ENCODE results near the gene EOLA2.
"Not testable (repeated sequence)": the region's sequence is repeated elsewhere in the genome, so short reads cannot be mapped to it uniquely, and the experiment has no call there.

EOLA2 gene

DNA sequence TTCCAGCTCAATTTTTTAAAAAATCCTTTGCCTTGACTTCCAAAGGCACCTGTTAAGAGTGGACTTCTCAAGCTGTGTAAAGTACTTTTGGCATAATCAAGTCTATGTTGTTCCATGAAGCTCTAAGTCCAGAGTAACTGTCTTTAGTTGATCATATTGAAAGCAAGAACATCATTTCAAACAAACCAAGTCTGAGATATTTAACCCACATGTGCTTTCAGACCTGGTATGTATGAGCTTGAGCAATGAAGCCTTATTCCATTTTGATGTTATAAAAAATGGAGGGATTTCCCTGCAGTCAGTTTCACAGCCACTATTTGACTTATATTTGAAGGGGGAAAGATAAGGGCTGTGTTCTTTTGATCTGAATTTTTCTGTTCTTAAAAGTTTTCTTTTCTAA lies 23.7 kb upstream of the EOLA2 start:
- in situ Hi-C loops (cut with MboI; ENCODE audit: low sequenced_read_pairs, unreplicated experiment) = loop anchor here (25.0 kb wide), 2 partner anchors 525 to 725 kb away; partner anchors contain the start of gene MTMR1
- no peak for DNase-seq (ENCODE audit: low spot score)
- TF ChIP-seq, protein P1, sequence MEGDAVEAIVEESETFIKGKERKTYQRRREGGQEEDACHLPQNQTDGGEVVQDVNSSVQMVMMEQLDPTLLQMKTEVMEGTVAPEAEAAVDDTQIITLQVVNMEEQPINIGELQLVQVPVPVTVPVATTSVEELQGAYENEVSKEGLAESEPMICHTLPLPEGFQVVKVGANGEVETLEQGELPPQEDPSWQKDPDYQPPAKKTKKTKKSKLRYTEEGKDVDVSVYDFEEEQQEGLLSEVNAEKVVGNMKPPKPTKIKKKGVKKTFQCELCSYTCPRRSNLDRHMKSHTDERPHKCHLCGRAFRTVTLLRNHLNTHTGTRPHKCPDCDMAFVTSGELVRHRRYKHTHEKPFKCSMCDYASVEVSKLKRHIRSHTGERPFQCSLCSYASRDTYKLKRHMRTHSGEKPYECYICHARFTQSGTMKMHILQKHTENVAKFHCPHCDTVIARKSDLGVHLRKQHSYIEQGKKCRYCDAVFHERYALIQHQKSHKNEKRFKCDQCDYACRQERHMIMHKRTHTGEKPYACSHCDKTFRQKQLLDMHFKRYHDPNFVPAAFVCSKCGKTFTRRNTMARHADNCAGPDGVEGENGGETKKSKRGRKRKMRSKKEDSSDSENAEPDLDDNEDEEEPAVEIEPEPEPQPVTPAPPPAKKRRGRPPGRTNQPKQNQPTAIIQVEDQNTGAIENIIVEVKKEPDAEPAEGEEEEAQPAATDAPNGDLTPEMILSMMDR (IDR thresholded peaks at IDR 0.05; ENCODE audit: borderline replicate concordance, control extremely low read depth, extremely low read depth, insufficient read depth, missing control alignments) = no peak

DNA sequence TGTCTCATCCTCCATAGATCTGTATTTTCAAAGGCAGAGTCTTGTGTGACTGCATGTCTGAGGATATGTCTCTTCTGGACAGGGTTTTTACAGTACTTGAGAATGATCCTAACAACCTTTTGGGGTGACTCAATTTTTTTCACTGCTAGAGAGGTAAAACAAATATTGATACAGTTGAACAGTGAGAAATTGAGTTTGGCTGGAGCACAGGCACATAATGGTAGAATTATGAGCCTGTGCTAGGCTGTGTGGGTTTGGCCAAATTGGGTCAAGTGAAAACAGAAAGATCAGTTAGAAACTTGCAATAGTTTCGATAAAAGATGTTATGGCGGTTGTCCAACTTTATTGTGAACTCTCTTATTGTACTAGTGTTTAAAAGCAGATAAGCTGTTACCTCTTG lies 23.3 kb upstream of the EOLA2 start:
- no peak for DNase-seq (ENCODE audit: low spot score)
- in situ Hi-C loops (cut with MboI; ENCODE audit: low sequenced_read_pairs, unreplicated experiment) = loop anchor here (25.0 kb wide), 2 partner anchors 526 to 726 kb away; partner anchors contain the start of gene MTMR1
- TF ChIP-seq, protein P1 (IDR thresholded peaks at IDR 0.05; ENCODE audit: borderline replicate concordance, control extremely low read depth, extremely low read depth, insufficient read depth, missing control alignments) = no peak

DNA sequence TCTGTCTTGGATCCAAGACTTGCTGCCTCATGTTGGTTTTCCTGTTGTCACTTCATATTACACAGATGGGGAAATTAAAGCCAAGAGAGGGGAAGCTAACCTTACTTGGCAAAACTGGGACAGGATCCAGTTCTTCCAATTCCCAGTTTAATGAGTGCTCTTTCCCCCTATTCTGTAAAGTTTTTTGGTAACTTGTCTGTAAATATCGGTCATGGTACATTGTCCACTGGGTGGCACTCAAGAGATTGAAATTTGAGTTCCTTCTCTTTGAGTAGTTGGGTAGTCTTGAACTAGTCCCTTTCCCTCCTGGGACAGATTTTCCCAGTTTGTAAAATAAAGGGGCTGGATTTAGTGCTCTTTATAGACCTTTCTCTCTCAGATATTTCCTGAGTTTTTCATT lies 12.4 kb upstream of the EOLA2 start:
- TF ChIP-seq, protein P1 (IDR thresholded peaks at IDR 0.05; ENCODE audit: borderline replicate concordance, control extremely low read depth, extremely low read depth, insufficient read depth, missing control alignments) = peak; percentile 34
- peak; percentile 18 for DNase-seq (ENCODE audit: low spot score)
- in situ Hi-C loops (cut with MboI; ENCODE audit: low sequenced_read_pairs, unreplicated experiment) = loop anchor here (25.0 kb wide), 2 partner anchors 537 to 737 kb away; partner anchors contain the start of gene MTMR1

DNA sequence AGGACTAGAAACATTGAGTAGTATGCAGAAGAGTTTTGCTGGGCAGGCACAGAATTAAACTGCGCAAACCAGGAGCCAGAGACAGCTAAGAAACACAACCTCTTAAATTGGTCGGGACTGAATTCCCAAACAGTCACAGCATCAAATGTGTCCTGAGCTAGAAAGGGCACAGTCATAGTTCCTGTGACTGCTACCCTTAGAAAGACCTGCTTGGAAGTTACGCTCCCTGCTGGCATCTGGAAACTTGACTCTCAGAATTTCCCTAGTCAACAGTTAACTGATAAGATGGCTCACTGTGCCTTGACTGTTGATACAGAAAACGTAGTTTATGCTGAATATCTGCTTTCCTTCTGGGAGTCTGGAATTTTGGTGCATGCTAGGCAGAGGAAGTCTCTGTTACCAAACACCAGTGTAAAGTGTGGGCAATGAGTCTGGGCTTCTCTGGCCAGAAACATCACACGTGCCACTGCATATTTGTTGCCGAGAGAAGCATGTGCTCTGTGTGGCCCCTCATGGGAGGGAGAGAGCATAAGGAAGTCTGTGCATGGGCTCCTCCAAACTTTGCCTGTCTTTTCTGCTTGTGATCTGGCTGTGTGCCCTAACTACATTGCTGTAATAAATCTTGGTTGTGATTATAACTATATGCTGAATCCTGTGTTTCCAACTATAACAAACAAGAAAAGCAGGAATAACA lies 11.6 kb upstream of the EOLA2 start:
- in situ Hi-C loops (cut with MboI; ENCODE audit: low sequenced_read_pairs, unreplicated experiment) = loop anchor here (25.0 kb wide), 2 partner anchors 537 to 737 kb away; partner anchors contain the start of gene MTMR1
- TF ChIP-seq, protein P1 (IDR thresholded peaks at IDR 0.05; ENCODE audit: borderline replicate concordance, control extremely low read depth, extremely low read depth, insufficient read depth, missing control alignments) = no peak
- DNase-seq (ENCODE audit: low spot score) = no peak

DNA sequence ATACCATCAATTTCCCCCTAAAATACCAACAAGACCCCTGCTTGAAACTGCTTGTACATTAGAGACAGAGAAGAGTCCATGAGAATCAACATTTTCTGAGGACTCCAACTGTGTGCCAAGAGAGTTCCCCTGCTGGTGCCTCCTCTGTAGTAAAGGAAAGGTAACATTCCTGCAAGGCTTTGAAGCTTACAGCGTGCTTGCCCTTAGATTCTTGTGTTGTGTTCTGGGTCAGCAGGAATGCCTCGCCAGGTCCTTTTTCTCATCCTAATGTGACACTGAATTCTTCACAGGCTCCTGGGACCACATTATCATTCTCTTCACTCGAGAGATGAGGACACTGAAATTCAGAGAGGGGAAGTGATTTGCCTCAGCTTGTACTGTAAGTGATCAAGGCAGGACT lies 9.7 kb upstream of the EOLA2 start:
- in situ Hi-C loops (cut with MboI; ENCODE audit: low sequenced_read_pairs, unreplicated experiment) = no loop called here
- TF ChIP-seq, protein P1 (IDR thresholded peaks at IDR 0.05; ENCODE audit: borderline replicate concordance, control extremely low read depth, extremely low read depth, insufficient read depth, missing control alignments) = no peak
- no peak for DNase-seq (ENCODE audit: low spot score)

DNA sequence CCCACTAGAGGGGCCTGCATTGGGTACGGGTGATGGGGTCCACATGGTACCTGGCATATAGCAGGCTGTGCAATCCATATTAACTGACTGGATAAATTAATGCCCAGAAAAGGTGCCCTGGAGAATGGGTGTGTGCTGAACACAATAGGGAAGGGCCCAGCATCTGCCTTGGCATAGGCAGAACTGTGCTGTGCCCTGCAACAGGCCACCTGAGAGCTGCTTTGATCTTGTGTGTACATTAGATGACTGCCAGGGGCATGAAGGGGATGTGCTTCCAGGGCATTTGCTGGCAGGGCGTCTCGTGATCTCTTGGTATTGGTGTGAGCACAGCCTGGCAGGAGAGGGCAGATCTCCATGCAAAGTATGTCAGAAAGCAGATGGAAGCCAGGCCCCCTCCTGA lies 8.6 kb upstream of the EOLA2 start:
- in situ Hi-C loops (cut with MboI; ENCODE audit: low sequenced_read_pairs, unreplicated experiment) = not testable (repeated sequence)

DNA sequence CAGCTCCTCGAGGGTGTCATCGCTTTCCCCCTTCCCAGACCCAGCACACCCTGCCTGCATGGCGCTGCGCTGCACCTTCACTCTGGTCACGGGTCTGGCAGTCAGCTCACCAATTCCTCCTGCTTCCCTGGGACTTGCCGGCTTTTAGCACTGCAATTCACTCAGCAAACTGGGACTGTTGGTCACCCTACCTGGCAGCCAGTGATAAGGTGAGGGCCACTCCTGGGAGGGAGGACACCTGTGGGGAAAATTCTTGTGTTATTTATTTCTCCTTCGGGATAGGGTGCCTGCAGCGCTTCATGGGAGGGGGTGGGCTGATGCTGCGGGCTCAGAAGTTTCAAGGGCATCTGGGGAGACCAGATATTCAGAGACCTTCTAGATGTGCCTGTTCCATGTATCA lies 7.5 kb upstream of the EOLA2 start:
- DNase-seq (ENCODE audit: low spot score); in situ Hi-C loops (cut with MboI; ENCODE audit: low sequenced_read_pairs, unreplicated experiment): not testable (repeated sequence)

More for the DNA sequence above, 8.6 kb upstream of the EOLA2 start:
- DNase-seq (ENCODE audit: low spot score) = not testable (repeated sequence)

DNA sequence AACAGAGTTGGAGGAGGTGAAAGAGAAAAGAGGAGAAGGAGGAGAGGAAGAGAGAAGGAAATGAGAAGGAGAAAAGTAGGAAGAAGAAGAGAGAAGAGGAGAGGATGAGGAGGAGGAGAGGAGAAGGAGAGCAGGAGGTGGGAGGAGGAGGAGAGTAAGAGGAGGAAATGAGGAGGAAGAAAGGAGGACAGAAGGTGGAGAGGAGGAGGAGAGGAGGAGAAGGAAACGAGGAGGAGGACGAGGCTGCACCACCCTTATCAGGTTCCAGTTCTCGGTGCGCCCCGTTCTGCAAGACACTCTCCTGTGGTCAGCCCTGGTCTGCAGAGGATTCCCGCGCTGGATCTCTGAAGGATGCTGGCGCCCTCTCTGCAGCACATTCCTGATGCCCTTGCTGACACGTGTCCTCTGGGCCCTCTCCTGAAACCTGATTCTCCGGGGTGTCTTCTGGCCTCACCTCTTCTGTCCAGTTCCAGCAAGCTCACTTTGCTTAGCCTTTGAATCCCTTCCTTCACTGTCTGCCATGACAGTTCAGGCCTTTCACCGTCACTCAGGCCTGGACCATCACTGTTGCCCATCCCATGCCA lies 6.9 kb upstream of the EOLA2 start:
- in situ Hi-C loops (cut with MboI; ENCODE audit: low sequenced_read_pairs, unreplicated experiment) = not testable (repeated sequence)

More for the DNA sequence above, 6.9 kb upstream of the EOLA2 start:
- not testable (repeated sequence) for DNase-seq (ENCODE audit: low spot score)
